H1 (cell line): ENCODE data around the gene VSIG10.

ENCODE experiments used
- KDM1A ChIP-seq: fragments of 200-600, 300-600 bp; sonication (generic); IDR thresholded peaks from 2 replicates; pipeline ENCODE4 v1.7.1; 2016; ENCODE audit warnings: mild to moderate bottlenecking, low read length, borderline replicate concordance
- POLR2A ChIP-seq, 2 experiments: IDR thresholded peaks; 1 replicate in 1 of 2; 2 replicates in 1 of 2; pipeline ENCODE4 v1.6.1; 2011; ENCODE audit warnings: low read depth in 2 of 2, low read length in 2 of 2, mild to moderate bottlenecking in 2 of 2; ENCODE audit errors: control extremely low read depth in 1 of 2
- RAD21 ChIP-seq, 2 experiments: IDR thresholded peaks in 1 of 2; conservative IDR thresholded peaks in 1 of 2; 2 replicates each; pipeline ENCODE4 v1.6.1; 2011; ENCODE audit warnings: low read depth in 2 of 2, low read length in 2 of 2, improper control_type of control experiment in 1 of 2, inconsistent platforms in 1 of 2, mild to moderate bottlenecking in 1 of 2, moderate library complexity in 1 of 2
- RFX5 ChIP-seq: IDR thresholded peaks from 2 replicates; pipeline ENCODE4 v1.6.1; 2011; ENCODE audit warnings: low read depth, low read length, improper control_type of control experiment, borderline replicate concordance
- TAF1 ChIP-seq: IDR thresholded peaks from 2 replicates; pipeline ENCODE4 v1.6.1; 2011; ENCODE audit warnings: mild to moderate bottlenecking, low read depth, low read length
- ZNF274 ChIP-seq: IDR thresholded peaks from 2 replicates; pipeline ENCODE4 v1.7.0; 2012; ENCODE audit warnings: low read length, borderline replicate concordance; ENCODE audit errors: extremely low read depth
- TF ChIP-seq, protein P1 (sequence below), 3 experiments: IDR thresholded peaks; 1 replicate in 2 of 3; 2 replicates in 1 of 3; pipeline versions ENCODE4 v1.5.1 to v1.6.1; 2011; ENCODE audit warnings: low read length in 3 of 3, mild to moderate bottlenecking in 3 of 3, inconsistent platforms in 2 of 3, low read depth in 1 of 3, moderate library complexity in 1 of 3; ENCODE audit not compliant: insufficient read depth in 1 of 3; ENCODE audit errors: control extremely low read depth in 1 of 3

DNA sequence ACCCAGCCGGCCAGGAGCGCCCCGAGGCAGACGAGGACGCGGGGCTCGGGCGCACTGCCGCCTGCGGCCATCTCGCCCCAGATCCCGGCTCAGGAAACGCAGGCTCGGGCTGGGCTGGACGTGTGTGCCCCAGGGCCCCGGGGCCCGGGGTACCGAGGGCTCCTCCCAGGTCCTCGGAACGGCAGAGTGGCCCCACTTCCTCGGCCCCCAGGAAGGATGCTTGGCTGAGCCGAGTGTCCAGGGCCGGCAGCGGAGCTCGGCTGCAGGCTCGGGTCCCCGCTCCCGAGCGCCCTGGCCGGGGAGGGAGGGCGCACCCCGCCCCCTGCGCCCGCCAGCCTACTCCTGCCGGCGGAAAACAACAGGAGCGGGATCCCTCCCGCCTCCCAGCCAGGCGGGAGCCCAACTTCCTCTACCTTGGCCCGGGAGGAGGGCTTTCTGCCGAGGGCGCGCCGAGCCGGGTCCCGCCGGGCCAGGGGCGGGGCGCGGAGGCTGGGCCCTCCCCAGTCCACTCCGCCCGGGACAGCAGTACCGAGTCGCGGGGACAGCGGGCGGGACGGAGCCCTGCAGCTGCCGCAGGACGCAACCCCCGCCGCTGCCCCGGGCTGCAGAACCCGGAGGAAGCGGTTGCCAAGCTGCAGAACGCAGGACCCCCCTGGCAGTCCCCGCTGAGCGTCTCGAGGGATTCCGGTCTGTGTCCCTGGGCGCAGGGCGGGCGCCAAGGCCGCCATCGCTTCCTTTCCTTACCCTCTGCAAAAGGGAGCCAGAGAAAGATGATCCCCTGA is at the start of gene VSIG10:
- TF ChIP-seq, protein P1, sequence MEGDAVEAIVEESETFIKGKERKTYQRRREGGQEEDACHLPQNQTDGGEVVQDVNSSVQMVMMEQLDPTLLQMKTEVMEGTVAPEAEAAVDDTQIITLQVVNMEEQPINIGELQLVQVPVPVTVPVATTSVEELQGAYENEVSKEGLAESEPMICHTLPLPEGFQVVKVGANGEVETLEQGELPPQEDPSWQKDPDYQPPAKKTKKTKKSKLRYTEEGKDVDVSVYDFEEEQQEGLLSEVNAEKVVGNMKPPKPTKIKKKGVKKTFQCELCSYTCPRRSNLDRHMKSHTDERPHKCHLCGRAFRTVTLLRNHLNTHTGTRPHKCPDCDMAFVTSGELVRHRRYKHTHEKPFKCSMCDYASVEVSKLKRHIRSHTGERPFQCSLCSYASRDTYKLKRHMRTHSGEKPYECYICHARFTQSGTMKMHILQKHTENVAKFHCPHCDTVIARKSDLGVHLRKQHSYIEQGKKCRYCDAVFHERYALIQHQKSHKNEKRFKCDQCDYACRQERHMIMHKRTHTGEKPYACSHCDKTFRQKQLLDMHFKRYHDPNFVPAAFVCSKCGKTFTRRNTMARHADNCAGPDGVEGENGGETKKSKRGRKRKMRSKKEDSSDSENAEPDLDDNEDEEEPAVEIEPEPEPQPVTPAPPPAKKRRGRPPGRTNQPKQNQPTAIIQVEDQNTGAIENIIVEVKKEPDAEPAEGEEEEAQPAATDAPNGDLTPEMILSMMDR (IDR thresholded peaks at IDR 0.05; ENCODE audit: control extremely low read depth in 1 of 3, insufficient read depth in 1 of 3, low read depth in 1 of 3, low read length in 3 of 3), result no peak
- TF ChIP-seq KDM1A, result no peak
- TF ChIP-seq POLR2A (IDR thresholded peaks at IDR 0.05; ENCODE audit: control extremely low read depth in 1 of 2, low read depth in 2 of 2, low read length in 2 of 2), result no peak; a peak in 1 of 3 replicates
- TF ChIP-seq RFX5, result no peak
- TF ChIP-seq TAF1, result 0 out of 2 replicates have a peak, but pooled peaks have one; percentile 25
- no peak for TF ChIP-seq ZNF274
- TF ChIP-seq RAD21 (IDR thresholded peaks at IDR 0.05 in 1 of 2, conservative IDR thresholded peaks at IDR 0.05 in 1 of 2; ENCODE audit: low read depth in 2 of 2, low read length in 2 of 2), result no peak
